Measurements from ENCODE around the gene INPP5J. TPM values are rescaled to one million over a fixed set of nuclear protein-coding genes. Genes with fewer than 3 reads are reported as not detected.
A peak's percentile ranks its signal among the peaks of the same experiment; 100 is the strongest.

The INPP5J gene
- total and polyA plus RNA-seq, 2 of the 13 experiments (the other 11 are each of a cell fraction or from before 2014, with no cell fraction given) = 0.24 to 1.1 TPM

- no peak for TF ChIP-seq REST (IDR thresholded peaks at IDR 0.05; ENCODE audit: borderline replicate concordance in 1 of 2, low read depth in 1 of 2, low read length in 2 of 2)
- no peak for TF ChIP-seq MTA1 (CRISPR knock-in tag; IDR thresholded peaks at IDR 0.05; ENCODE audit: borderline replicate concordance)
- no peak for TF ChIP-seq ZNF572 (CRISPR knock-in tag; IDR thresholded peaks at IDR 0.05)
- TF ChIP-seq ZNF670 (CRISPR knock-in tag; IDR thresholded peaks at IDR 0.05; ENCODE audit: borderline replicate concordance) = no peak
- no peak for TF ChIP-seq ZNF101 (CRISPR knock-in tag; IDR thresholded peaks at IDR 0.05; ENCODE audit: borderline replicate concordance, low read depth)
- TF ChIP-seq STAG1 (CRISPR knock-in tag; IDR thresholded peaks at IDR 0.05) = peak; percentile 87
- TF ChIP-seq HMGXB3 (CRISPR knock-in tag; IDR thresholded peaks at IDR 0.05; ENCODE audit: borderline replicate concordance) = 0 out of 2 replicates have a peak, but pooled peaks have one; percentile 16
- no peak for TF ChIP-seq ZNF232 (CRISPR knock-in tag; IDR thresholded peaks at IDR 0.05; ENCODE audit: borderline replicate concordance)
- TF ChIP-seq ZNF24 (IDR thresholded peaks at IDR 0.05) = no peak
- no peak for TF ChIP-seq FOXC1 (CRISPR knock-in tag; IDR thresholded peaks at IDR 0.05; ENCODE audit: borderline replicate concordance)
- TF ChIP-seq CREB1 (IDR thresholded peaks at IDR 0.05) = peak; percentile 34; the same call in 1 of the 2 replicates
- no peak for TF ChIP-seq CREB1 (CRISPR knock-in tag; IDR thresholded peaks at IDR 0.05)
- TF ChIP-seq ZNF770 (CRISPR knock-in tag; IDR thresholded peaks at IDR 0.05) = no peak
- no peak for TF ChIP-seq SOX6 (IDR thresholded peaks at IDR 0.05)
- TF ChIP-seq SOX6 (CRISPR knock-in tag; IDR thresholded peaks at IDR 0.05) = peak; percentile 28; the same call in 1 of the 2 replicates
- TF ChIP-seq NR3C1 (CRISPR knock-in tag; IDR thresholded peaks at IDR 0.05) = no peak
- no peak for TF ChIP-seq SP4 (CRISPR knock-in tag; IDR thresholded peaks at IDR 0.05)
- TF ChIP-seq ZNF788 (CRISPR knock-in tag; IDR thresholded peaks at IDR 0.05; ENCODE audit: borderline replicate concordance) = no peak
- no peak for TF ChIP-seq MYPOP (CRISPR knock-in tag; IDR thresholded peaks at IDR 0.05)
These were observed 15.4 kb upstream of the INPP5J start, which contains the start of gene SELENOM (continued) for GRCh38 chr22:31107178-31107893.
